ENCODE results near the gene ZCWPW1.

Gene ZCWPW1

GRCh38 chr7:100418930-100419659 is 9.4 kb downstream of the ZCWPW1 start:
- Histone ChIP-seq H3K4me3 (ENCODE audit: low read length) (no peak overlapping the region), H3K4me1 (ENCODE audit: insufficient read depth, low read length) (no peaks in the 10 kb centered on the region), H2AFZ (ENCODE audit: low read depth, low read length) (no peak overlapping the region), H3K9me3 (ENCODE audit: low read length) (no peaks in the 10 kb centered on the region), H3K36me3 (ENCODE audit: insufficient read depth, low read length) (no peaks in the 10 kb centered on the region), H3K27me3 (ENCODE audit: insufficient read depth, low read length) (no peaks in the 10 kb centered on the region)

- Histone ChIP-seq H3K4me3 (ENCODE audit: low read length) (no peak overlapping the region), H3K4me1 (ENCODE audit: insufficient read depth, low read length) (peaks cover 5% of the 10 kb centered on the region), H3K9me3 (ENCODE audit: low read length) (no peaks in the 10 kb centered on the region), H2AFZ (ENCODE audit: low read depth, low read length) (no peak overlapping the region), H3K36me3 (ENCODE audit: insufficient read depth, low read length) (no peaks in the 10 kb centered on the region), H3K27me3 (ENCODE audit: insufficient read depth, low read length) (no peaks in the 10 kb centered on the region)
These were observed 13.1 kb downstream of the ZCWPW1 start for GRCh38 chr7:100415448-100415847.

- no peaks in the 10 kb centered on the region for H3K36me3 ChIP-seq (ENCODE audit: insufficient read depth, low read length)
- H3K27me3 ChIP-seq (ENCODE audit: insufficient read depth, low read length): no peaks in the 10 kb centered on the region
- no peak overlapping the region for H3K4me3 ChIP-seq (ENCODE audit: low read length)
- no peak overlapping the region for H2AFZ ChIP-seq (ENCODE audit: low read depth, low read length)
- peaks cover 5% of the 10 kb centered on the region for H3K4me1 ChIP-seq (ENCODE audit: insufficient read depth, low read length)
- no peaks in the 10 kb centered on the region for H3K9me3 ChIP-seq (ENCODE audit: low read length)
These were observed 14.6 kb downstream of the ZCWPW1 start for GRCh38 chr7:100413889-100414288.

- Histone ChIP-seq H3K4me1 (ENCODE audit: insufficient read depth, low read length) (peaks cover 5% of the 10 kb centered on the region), H3K9me3 (ENCODE audit: low read length) (no peaks in the 10 kb centered on the region), H2AFZ (ENCODE audit: low read depth, low read length) (no peak overlapping the region), H3K4me3 (ENCODE audit: low read length) (no peak overlapping the region), H3K27me3 (ENCODE audit: insufficient read depth, low read length) (no peaks in the 10 kb centered on the region), H3K36me3 (ENCODE audit: insufficient read depth, low read length) (no peaks in the 10 kb centered on the region)
These were observed 15.2 kb downstream of the ZCWPW1 start for GRCh38 chr7:100413346-100413745.

GRCh38 chr7:100411101-100411500 is 17.4 kb downstream of the ZCWPW1 start:
- Histone ChIP-seq H3K27me3 (ENCODE audit: insufficient read depth, low read length) (no peaks in the 10 kb centered on the region), H3K36me3 (ENCODE audit: insufficient read depth, low read length) (no peaks in the 10 kb centered on the region), H3K9me3 (ENCODE audit: low read length) (no peaks in the 10 kb centered on the region), H2AFZ (ENCODE audit: low read depth, low read length) (no peak overlapping the region), H3K4me1 (ENCODE audit: insufficient read depth, low read length) (peaks cover 5% of the 10 kb centered on the region), H3K4me3 (ENCODE audit: low read length) (no peak overlapping the region)

GRCh38 chr7:100407285-100408180 is 21.0 kb downstream of the ZCWPW1 start:
- H3K36me3 ChIP-seq (ENCODE audit: insufficient read depth, low read length): no peaks in the 10 kb centered on the region
- no peaks in the 10 kb centered on the region for H3K27me3 ChIP-seq (ENCODE audit: insufficient read depth, low read length)
- H3K4me3 ChIP-seq (ENCODE audit: low read length): no peak overlapping the region
- H3K4me1 ChIP-seq (ENCODE audit: insufficient read depth, low read length): no peaks in the 10 kb centered on the region
- H3K9me3 ChIP-seq (ENCODE audit: low read length): no peaks in the 10 kb centered on the region
- H2AFZ ChIP-seq (ENCODE audit: low read depth, low read length): no peak overlapping the region

GRCh38 chr7:100406767-100407166 is 21.7 kb downstream of the ZCWPW1 start:
- Histone ChIP-seq H3K4me3 (ENCODE audit: low read length) (no peak overlapping the region), H3K27me3 (ENCODE audit: insufficient read depth, low read length) (no peaks in the 10 kb centered on the region), H3K4me1 (ENCODE audit: insufficient read depth, low read length) (no peaks in the 10 kb centered on the region), H2AFZ (ENCODE audit: low read depth, low read length) (no peak overlapping the region), H3K9me3 (ENCODE audit: low read length) (no peaks in the 10 kb centered on the region), H3K36me3 (ENCODE audit: insufficient read depth, low read length) (no peaks in the 10 kb centered on the region)

GRCh38 chr7:100402241-100402640 is 26.3 kb downstream of the ZCWPW1 start:
- Histone ChIP-seq H3K36me3 (ENCODE audit: insufficient read depth, low read length) (no peaks in the 10 kb centered on the region), H3K27me3 (ENCODE audit: insufficient read depth, low read length) (no peaks in the 10 kb centered on the region), H3K4me1 (ENCODE audit: insufficient read depth, low read length) (peaks cover 7% of the 10 kb centered on the region), H3K4me3 (ENCODE audit: low read length) (no peak overlapping the region), H2AFZ (ENCODE audit: low read depth, low read length) (no peak overlapping the region), H3K9me3 (ENCODE audit: low read length) (no peaks in the 10 kb centered on the region)

- Histone ChIP-seq H3K4me1 (ENCODE audit: insufficient read depth, low read length) (peaks cover 7% of the 10 kb centered on the region), H3K27me3 (ENCODE audit: insufficient read depth, low read length) (no peaks in the 10 kb centered on the region), H3K4me3 (ENCODE audit: low read length) (no peak overlapping the region), H3K9me3 (ENCODE audit: low read length) (no peaks in the 10 kb centered on the region), H2AFZ (ENCODE audit: low read depth, low read length) (no peak overlapping the region), H3K36me3 (ENCODE audit: insufficient read depth, low read length) (no peaks in the 10 kb centered on the region)
These were observed 26.7 kb downstream of the ZCWPW1 start for GRCh38 chr7:100401811-100402210.

- H3K36me3 ChIP-seq (ENCODE audit: insufficient read depth, low read length): no peaks in the 10 kb centered on the region
- H2AFZ ChIP-seq (ENCODE audit: low read depth, low read length): no peak overlapping the region
- H3K9me3 ChIP-seq (ENCODE audit: low read length): no peaks in the 10 kb centered on the region
- H3K27me3 ChIP-seq (ENCODE audit: insufficient read depth, low read length): no peaks in the 10 kb centered on the region
- H3K4me1 ChIP-seq (ENCODE audit: insufficient read depth, low read length): peaks cover 7% of the 10 kb centered on the region
- no peak overlapping the region for H3K4me3 ChIP-seq (ENCODE audit: low read length)
These were observed 27.8 kb downstream of the ZCWPW1 start for GRCh38 chr7:100400656-100401055.

GRCh38 chr7:100400041-100400440 is 28.5 kb downstream of the ZCWPW1 start:
- Histone ChIP-seq H2AFZ (ENCODE audit: low read depth, low read length) (no peak overlapping the region), H3K36me3 (ENCODE audit: insufficient read depth, low read length) (no peaks in the 10 kb centered on the region), H3K4me3 (ENCODE audit: low read length) (no peak overlapping the region), H3K4me1 (ENCODE audit: insufficient read depth, low read length) (peaks cover 7% of the 10 kb centered on the region), H3K9me3 (ENCODE audit: low read length) (no peaks in the 10 kb centered on the region), H3K27me3 (ENCODE audit: insufficient read depth, low read length) (no peaks in the 10 kb centered on the region)

GRCh38 chr7:100398239-100398638 is 30.3 kb downstream of the ZCWPW1 start:
- Histone ChIP-seq H3K36me3 (ENCODE audit: insufficient read depth, low read length) (no peaks in the 10 kb centered on the region), H3K27me3 (ENCODE audit: insufficient read depth, low read length) (no peaks in the 10 kb centered on the region)

GRCh38 chr7:100397315-100398081 is 31.0 kb downstream of the ZCWPW1 start:
- Histone ChIP-seq H3K27me3 (ENCODE audit: insufficient read depth, low read length) (no peaks in the 10 kb centered on the region), H3K4me1 (ENCODE audit: insufficient read depth, low read length) (peaks cover 7% of the 10 kb centered on the region), H3K4me3 (ENCODE audit: low read length) (no peak overlapping the region), H3K9me3 (ENCODE audit: low read length) (no peaks in the 10 kb centered on the region), H3K36me3 (ENCODE audit: insufficient read depth, low read length) (no peaks in the 10 kb centered on the region), H2AFZ (ENCODE audit: low read depth, low read length) (no peak overlapping the region)

More at GRCh38 chr7:100398239-100398638, 30.3 kb downstream of the ZCWPW1 start:
- Histone ChIP-seq H2AFZ (ENCODE audit: low read depth, low read length) (no peak overlapping the region), H3K4me1 (ENCODE audit: insufficient read depth, low read length) (peaks cover 7% of the 10 kb centered on the region), H3K4me3 (ENCODE audit: low read length) (no peak overlapping the region), H3K9me3 (ENCODE audit: low read length) (no peaks in the 10 kb centered on the region)
